Activated naive CD8-positive, alpha-beta T cell (primary cell): Measurements from ENCODE around the gene PLEKHG3.

Experiments
- H3K27ac Mint-ChIP-seq: one replicate; pipeline ENCODE4 v1.8.0; 2021; ENCODE audit warnings: mixed read lengths
- H3K27me3 Mint-ChIP-seq: one replicate; pipeline ENCODE4 v1.8.0; 2021; ENCODE audit warnings: mixed read lengths
- H3K36me3 Mint-ChIP-seq: one replicate; pipeline ENCODE4 v1.8.0; 2021; ENCODE audit warnings: mixed read lengths
- H3K4me1 Mint-ChIP-seq: one replicate; pipeline ENCODE4 v1.8.0; 2021; ENCODE audit warnings: low read depth, mixed read lengths
- H3K4me3 Mint-ChIP-seq: one replicate; pipeline ENCODE4 v1.8.0; 2021; ENCODE audit warnings: mild to moderate bottlenecking, mixed read lengths
- H3K9me3 Mint-ChIP-seq: one replicate; pipeline ENCODE4 v1.8.0; 2021; ENCODE audit warnings: low read depth, mixed read lengths

PLEKHG3 gene

DNA sequence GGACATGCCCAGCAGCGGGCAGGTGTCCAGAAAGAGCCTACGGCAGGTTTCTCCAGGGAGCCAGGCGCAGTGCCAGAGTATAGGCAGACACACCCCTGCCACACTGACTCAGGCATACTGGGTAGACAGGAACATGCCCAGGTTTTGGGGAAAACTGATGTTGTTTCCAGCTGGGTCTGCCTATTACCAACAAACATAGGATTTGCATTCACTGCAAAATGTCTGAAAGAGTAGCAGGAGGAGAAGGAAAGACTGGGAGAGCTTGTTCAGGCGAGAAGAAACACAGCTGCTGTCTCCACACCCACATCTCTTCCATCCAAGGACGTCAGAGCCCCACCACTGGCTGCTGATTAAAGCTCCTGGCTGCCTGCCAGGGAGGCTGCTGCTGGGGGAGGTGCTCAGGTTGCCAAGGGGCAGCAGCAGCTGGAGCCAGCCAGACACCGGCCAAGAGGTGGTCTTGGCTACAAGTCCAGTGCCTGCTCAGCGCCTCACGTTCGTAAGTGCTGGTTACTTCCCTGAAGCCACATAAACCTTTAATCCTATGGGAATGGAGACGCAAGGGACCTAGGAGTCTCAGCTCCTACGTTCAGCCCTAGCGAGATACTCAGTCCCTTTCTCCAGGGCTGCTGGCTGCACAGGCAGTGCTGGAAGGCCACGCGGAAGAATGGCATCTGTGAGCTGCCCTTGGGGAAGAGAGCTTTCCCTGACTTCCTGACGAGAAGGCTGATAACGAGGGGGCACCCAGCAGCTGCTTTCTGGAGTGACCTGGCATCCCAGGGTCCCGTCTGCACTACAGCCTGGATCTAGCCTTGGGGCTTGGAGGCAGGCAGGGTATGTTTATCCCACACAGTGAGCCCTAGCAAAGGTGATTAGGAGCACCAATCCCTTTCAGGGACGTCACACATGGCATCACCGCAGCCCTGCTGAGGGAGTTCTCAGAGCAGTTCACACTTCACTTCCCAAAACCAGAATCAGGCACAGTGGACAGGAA lies 58.1 kb downstream of the PLEKHG3 start:
- Mint-ChIP-seq H3K36me3 (no peaks in the 10 kb centered on the region), H3K4me1 (peaks cover 5% of the 10 kb centered on the region), H3K9me3 (no peaks in the 10 kb centered on the region), H3K27ac (no peak overlapping the region), H3K4me3 (no peak overlapping the region), H3K27me3 (peaks cover 2% of the 10 kb centered on the region)

DNA sequence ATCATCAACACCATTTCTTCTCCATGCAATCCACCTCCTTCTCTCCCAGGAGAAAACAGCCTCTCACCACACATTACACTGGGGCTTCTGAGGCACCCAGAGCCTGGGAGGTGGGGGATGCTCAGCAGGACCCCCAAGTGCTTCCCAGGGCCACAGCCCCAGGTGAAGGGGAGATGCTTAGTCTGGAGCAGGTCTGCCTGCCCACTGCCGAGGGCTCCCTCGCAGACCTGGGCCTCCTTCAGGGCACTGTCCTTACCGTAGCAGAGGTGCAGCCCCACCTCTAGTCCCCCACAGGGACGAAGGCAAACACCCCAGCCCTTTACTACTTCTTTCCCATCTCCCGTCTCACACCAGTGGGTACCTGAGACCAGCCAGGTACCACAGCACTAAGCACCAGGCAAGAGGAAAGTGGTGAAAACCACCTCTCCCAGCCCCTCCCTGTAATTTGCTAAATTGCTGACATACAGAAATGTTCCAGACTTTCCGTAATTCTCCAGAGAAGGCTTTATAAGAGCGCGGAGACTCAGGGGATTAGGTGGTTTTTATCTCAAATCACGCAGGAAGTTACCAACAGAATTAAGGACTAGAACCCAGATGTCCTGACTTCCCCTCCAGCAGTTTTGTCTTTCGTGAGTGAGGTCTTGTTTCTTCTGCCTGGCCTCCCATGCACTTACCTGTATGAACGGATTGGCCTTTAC lies 59.0 kb downstream of the PLEKHG3 start:
- H3K4me3 Mint-ChIP-seq = no peak overlapping the region
- H3K27ac Mint-ChIP-seq = no peak overlapping the region

DNA sequence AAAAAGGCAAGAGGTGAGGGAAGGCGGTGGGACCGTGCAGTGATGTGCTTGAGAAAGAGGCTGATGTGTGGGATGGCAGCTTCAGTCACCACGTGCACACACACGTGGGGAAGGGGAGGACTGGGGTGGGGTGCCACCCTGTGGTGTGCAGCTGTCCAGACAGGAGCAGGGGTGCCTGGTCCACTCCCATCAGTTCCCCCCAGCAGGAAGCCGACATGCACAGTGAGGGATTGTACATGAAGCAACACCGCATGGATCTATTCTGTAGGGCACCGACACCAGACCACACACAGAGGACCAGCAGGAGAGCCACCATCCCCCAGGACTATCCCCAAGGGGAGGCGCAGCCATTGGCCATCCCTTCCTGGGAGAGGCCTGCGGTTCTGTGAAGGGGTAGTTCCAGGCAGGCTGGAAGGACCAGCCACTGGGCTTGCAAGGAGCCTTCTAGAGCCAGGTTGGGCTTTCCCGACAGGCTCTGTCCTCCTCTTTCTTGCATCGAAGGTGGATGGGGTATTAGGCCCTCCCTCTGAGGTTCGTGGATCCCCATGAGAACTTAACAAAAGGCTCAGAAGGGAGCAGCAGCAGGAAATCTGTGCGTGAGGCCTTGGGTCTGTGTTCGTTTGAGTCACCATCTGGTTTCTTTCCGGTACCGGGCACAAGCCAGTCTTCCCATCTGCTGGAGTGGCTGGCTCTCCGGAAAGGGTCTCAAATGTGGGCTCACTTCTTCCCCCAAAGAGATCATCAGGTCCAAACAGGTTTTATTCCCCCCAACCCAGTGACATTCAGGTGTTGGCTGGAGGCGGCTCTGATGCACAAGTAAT lies 59.8 kb downstream of the PLEKHG3 start:
- Mint-ChIP-seq H3K36me3 (no peaks in the 10 kb centered on the region), H3K27me3 (peaks cover 2% of the 10 kb centered on the region), H3K9me3 (no peaks in the 10 kb centered on the region), H3K4me1 (peaks cover 5% of the 10 kb centered on the region), H3K27ac (no peak overlapping the region), H3K4me3 (peak overlapping the region; percentile 51)

More for the DNA sequence above, 59.0 kb downstream of the PLEKHG3 start:
- Mint-ChIP-seq H3K4me1 (peaks cover 5% of the 10 kb centered on the region), H3K36me3 (no peaks in the 10 kb centered on the region), H3K9me3 (no peaks in the 10 kb centered on the region), H3K27me3 (peaks cover 2% of the 10 kb centered on the region)

DNA sequence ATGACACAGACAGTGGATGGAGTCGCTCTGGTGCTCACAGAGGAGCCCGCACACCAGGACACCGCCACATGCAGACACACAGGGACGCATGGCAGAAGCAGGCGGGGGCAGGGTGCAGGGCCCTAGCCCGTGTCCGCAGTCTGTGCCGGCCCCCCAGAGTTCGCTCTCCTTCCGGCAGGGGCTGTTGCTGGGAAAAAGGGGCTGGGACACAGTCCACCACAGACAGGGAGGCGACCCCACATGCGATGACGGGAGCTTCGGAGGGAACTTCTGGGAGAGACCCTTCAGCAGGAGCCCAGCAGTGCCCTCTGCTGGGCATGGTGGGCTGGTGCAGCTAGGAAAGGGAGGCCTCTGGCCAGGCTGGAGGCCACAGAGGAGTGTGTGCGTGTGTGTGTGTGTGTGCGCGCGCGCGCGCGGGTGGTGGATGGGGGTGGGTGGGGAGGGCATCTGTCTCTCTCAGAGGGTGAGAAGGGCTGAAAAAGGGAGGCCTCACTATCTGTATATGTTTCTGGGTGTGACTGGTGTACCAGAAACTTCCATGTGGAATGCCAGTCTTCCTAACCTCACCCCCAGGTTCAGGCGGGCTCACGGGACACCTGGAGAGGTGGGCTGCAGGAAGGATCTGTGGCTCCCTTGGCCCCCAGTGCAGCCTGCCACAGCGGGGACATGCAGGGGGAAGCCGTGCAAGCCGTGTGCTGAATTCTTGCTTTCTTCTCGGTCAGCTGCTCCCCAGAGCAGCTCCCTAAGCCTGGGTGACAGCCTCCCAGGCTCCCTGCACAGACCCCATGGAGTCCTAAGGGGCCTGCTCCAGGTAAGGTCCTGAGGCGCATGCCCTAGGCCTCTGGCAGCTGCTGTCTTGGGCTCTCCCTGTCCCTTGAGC lies 60.7 kb downstream of the PLEKHG3 start:
- Mint-ChIP-seq H3K4me3 (peak overlapping the region; percentile 51), H3K27me3 (peaks cover 2% of the 10 kb centered on the region), H3K9me3 (no peaks in the 10 kb centered on the region), H3K27ac (no peak overlapping the region), H3K36me3 (no peaks in the 10 kb centered on the region), H3K4me1 (peaks cover 5% of the 10 kb centered on the region)

DNA sequence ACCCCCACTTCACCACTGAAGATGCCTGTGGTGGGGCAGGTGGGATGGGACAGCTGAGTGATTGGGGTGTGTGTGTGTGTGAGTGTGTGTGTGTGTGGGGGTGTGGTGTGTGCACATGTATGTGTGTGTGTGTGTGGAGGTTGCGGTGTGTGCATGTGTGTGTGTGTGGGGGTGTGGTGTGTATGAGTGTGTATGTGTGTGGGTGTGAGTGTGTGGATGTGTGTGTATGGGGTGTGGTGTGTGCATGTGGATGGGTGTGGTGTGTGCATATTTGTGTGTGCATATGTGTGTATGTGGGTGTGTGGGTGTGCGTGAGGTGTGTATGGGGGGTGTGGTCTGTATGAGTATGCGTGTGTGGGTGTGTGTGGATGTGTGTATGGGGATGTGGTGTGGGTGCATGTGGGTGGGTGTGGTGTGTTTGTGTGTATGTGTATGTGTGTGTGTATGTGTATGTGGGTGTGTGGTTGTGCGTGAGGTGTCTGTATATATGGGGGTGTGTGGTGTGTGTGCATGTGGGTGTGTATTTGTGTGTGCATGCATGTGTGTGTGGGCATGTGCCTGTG lies 61.6 kb downstream of the PLEKHG3 start:
- peaks cover 2% of the 10 kb centered on the region for H3K27me3 Mint-ChIP-seq
- peaks cover 5% of the 10 kb centered on the region for H3K4me1 Mint-ChIP-seq
- no peaks in the 10 kb centered on the region for H3K36me3 Mint-ChIP-seq
- H3K9me3 Mint-ChIP-seq = no peaks in the 10 kb centered on the region
- H3K27ac Mint-ChIP-seq = no peak overlapping the region
- no peak overlapping the region for H3K4me3 Mint-ChIP-seq

DNA sequence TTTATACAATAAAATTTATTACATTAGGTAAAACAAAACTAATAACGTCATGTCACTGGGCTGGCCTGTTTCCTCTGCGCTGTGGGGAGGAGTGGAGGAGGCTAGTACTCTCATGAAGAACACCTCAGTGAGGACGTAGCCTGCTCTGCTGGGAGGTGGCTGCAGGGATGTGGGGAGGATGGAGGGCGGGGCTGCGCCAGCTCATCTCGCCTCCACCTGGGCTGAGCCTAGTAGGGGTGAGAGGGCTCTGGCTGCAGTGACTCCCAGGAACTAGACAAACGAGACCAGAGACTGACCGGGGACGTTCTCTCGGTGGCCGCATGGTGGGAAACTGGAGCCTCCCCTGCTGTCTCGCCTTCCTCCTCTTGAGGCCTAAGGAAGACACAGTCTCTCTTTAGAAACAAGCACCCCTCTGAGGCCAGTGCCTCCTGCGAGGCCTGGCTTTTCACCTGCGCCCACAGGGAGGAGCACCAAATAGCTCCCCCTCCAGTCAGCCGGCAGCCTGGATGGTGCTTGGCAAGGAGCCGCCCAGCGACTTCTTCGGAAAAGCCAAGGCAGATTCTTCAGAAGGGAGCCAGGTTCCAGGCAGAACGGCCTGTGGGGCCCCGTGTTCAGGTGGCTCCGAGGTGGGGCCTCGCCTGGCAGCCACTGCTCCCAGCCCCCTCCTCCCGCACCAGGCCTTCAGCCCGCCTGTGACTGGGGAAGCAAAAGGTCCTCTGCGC lies 62.4 kb downstream of the PLEKHG3 start:
- Mint-ChIP-seq H3K4me1 (peaks cover 12% of the 10 kb centered on the region), H3K27me3 (no peaks in the 10 kb centered on the region), H3K36me3 (no peaks in the 10 kb centered on the region), H3K27ac (no peak overlapping the region), H3K9me3 (no peaks in the 10 kb centered on the region), H3K4me3 (no peak overlapping the region)

DNA sequence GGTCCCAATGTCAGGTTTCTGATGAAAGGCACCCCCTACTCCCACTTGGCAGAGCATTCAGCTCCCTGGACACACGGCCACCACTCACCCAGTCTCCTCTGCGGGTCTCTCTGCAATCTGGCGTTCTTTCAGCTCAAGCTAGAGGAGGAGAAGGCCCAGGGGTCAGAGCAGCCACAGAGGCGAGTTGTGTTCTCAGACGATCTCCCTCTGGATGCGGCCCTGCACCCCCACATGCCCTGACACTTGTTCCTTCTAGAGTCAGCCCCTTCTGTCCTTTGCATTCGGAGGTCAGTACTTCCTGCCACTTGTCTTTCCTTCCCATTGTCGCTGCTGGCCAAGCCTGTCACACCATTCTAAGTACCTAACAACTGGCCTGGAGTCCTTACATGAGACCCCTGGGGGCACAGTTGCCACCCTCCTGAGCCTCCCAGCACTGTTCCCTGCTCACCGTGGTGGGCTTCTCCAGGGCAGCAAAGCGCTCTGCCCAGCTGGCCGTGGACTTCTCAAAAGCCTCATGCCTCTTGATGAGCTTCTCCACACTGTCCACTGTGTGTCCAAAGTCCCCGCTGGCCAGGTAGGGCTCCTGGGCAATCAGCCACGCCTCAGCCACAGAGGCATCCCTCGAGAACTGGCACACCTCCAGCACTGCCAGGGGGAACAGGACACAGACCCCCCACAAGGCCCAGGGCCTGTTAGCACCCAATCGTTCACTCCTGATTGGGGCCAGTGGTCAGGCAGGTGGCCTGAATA lies 63.2 kb downstream of the PLEKHG3 start:
- no peak overlapping the region for H3K4me3 Mint-ChIP-seq
- peaks cover 15% of the 10 kb centered on the region for H3K4me1 Mint-ChIP-seq
- H3K27me3 Mint-ChIP-seq = no peaks in the 10 kb centered on the region
- no peak overlapping the region for H3K27ac Mint-ChIP-seq
- no peaks in the 10 kb centered on the region for H3K36me3 Mint-ChIP-seq
- H3K9me3 Mint-ChIP-seq = no peaks in the 10 kb centered on the region

DNA sequence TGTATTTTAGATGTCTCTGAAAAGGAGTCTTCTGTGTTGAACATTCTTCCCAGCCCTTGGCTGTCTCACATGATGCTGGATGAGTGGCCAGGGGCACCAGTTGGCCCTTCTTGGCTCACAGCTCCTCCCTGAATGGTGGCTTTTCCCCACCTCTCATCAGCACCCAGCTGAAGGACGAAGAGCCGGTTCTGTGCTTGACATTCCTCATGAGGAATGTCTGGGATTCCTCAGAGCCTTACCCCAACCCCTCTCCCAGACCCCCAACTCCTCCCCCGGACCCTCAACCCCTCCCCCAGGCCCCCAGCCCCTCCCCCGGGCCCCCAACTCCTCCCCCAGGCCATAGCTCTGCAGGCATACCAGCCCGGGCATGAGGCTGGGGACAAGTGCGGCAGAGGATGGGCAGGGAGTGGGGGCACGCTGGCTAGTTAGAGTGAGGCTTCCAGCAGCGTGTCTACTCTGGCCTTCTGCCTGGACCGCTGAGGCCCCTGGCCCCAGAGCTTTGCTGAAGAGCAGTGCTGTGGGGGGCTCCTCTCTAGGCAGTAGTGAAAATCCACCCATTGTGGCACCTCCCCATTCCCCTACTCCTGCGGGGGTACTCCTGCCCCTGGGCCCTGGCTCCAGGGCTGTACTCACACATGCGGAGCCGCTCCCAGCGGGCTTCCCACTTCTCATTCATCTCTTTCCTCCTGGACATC lies 64.3 kb downstream of the PLEKHG3 start:
- Mint-ChIP-seq H3K4me1 (peaks cover 15% of the 10 kb centered on the region), H3K9me3 (no peaks in the 10 kb centered on the region), H3K27ac (no peak overlapping the region), H3K4me3 (no peak overlapping the region), H3K27me3 (no peaks in the 10 kb centered on the region), H3K36me3 (no peaks in the 10 kb centered on the region)

DNA sequence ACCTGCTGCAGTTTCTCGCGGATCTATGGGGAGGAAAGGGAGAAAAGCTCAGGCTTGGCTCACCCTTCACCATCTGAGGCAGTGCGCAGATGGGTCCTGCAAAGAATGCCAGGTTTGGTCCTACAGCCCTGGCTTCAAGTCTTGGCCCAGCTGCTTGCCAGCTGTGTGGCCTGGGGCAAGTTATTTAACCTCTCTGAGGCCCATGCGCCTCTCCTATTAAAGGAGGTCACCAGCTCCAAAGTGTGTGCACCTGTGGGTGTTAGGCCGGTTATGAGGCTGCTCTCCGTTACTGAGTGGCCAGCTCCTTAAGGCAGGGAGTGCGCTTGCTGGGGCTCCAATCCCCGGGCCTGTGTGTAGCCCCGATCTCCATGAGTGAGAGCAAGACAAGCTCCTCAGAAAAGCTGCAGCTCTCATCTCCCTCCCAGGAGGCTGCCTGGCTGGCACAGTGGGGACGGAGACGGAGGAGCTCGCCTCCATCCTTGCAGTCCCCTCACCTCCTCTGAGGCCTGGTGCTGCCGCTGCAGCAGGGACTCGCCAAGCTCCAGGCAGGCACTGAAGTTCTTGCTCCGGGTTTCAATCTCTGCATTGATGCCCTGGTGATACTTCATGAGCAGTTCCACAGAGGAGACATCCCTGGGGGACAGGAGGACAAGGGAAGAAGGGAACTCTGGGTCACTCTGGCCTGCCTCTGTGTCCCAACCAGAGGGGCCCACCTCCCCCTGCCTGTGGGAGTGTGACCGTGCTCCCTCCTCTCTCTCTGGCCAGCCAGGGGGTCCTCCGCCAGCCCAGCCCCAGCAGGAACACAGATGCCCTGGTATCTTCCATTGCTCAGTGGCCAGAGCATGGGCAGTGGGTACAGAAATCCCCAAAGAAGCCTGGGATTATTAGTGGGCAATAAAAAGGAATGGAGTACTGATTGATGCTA lies 65.1 kb downstream of the PLEKHG3 start:
- no peaks in the 10 kb centered on the region for H3K9me3 Mint-ChIP-seq
- H3K36me3 Mint-ChIP-seq = no peaks in the 10 kb centered on the region
- no peak overlapping the region for H3K27ac Mint-ChIP-seq
- no peak overlapping the region for H3K4me3 Mint-ChIP-seq
- no peaks in the 10 kb centered on the region for H3K27me3 Mint-ChIP-seq
- peaks cover 13% of the 10 kb centered on the region for H3K4me1 Mint-ChIP-seq

DNA sequence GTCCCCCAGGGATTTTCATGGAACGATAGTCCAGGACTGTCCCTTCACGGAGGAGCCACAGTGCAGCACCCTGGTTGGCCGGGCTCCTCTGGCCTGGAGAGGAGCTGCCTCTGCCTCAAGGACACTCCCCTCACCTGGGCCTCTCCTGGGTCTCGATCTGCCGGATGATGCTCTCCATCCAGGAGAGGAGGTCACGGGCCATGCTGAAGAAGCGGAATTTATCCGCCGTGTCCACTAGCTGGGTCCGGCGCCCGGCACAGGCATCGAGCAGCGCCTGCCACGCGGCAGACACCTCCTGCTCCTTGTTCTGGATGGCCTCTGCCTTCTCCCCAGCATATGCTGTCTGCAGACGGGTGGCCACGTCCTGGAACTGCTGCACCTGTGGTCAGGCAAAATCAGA lies 66.5 kb downstream of the PLEKHG3 start:
- Mint-ChIP-seq H3K9me3 (no peaks in the 10 kb centered on the region), H3K27ac (no peak overlapping the region), H3K4me3 (no peak overlapping the region), H3K27me3 (no peaks in the 10 kb centered on the region), H3K4me1 (peaks cover 10% of the 10 kb centered on the region), H3K36me3 (no peaks in the 10 kb centered on the region)

DNA sequence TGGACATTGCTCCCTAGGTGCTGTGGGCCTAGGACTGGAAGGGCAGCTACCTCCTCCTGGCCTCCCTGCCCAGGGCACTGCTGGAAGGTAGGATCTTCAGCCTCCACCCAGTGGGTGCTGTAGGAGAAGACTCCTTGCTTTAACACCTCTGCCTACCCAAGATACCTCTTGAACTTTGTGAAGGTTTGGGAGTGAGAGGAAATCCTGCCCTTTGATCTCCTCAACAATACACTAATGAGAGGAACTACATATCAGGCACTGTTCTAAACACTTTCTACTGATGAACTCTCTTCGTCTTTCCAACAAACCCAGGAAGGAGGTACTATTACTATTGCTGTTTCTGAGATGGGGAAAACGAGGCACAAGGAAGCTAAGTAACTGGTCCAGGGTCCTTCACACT lies 66.9 kb downstream of the PLEKHG3 start:
- H3K9me3 Mint-ChIP-seq = no peaks in the 10 kb centered on the region
- H3K36me3 Mint-ChIP-seq = no peaks in the 10 kb centered on the region
- H3K27ac Mint-ChIP-seq = no peak overlapping the region
- H3K4me1 Mint-ChIP-seq = peaks cover 10% of the 10 kb centered on the region
- H3K4me3 Mint-ChIP-seq = no peak overlapping the region
- no peaks in the 10 kb centered on the region for H3K27me3 Mint-ChIP-seq
